H9 (cell line): ENCODE data around the gene DCPS. TPM values are rescaled to one million over a fixed set of nuclear protein-coding genes. Genes with fewer than 3 reads are reported as not detected.
"Not testable (repeated sequence)": the region's sequence is repeated elsewhere in the genome, so short reads cannot be mapped to it uniquely, and the experiment has no call there.

Source experiments
- DNase-seq: peaks from one replicate; pipeline ENCODE4 v3.0.0-alpha.2; 2017
- H2AFZ ChIP-seq: one replicate; pipeline ENCODE4 v1.6.1; 2013; ENCODE audit warnings: mild to moderate bottlenecking, low read length, control low read depth, moderate library complexity
- H2AK5ac ChIP-seq: 2 replicates; pipeline ENCODE4 v1.6.1; 2013; ENCODE audit warnings: low read length, control low read depth, mixed read lengths; ENCODE audit not compliant: insufficient read length
- H2BK120ac ChIP-seq: one replicate; pipeline ENCODE4 v1.6.1; 2013; ENCODE audit warnings: low read depth, mild to moderate bottlenecking, low read length, control low read depth, inconsistent platforms; ENCODE audit not compliant: poor library complexity, severe bottlenecking
- H2BK12ac ChIP-seq: 2 replicates; pipeline ENCODE4 v1.6.1; 2013; ENCODE audit warnings: low read length, control low read depth, mixed read lengths, low read depth; ENCODE audit not compliant: insufficient read length
- H2BK15ac ChIP-seq: 2 replicates; pipeline ENCODE4 v1.6.1; 2013; ENCODE audit warnings: low read depth, low read length, control low read depth
- H2BK20ac ChIP-seq: one replicate; pipeline ENCODE4 v1.6.1; 2013; ENCODE audit warnings: low read depth, mild to moderate bottlenecking, low read length, control low read depth, inconsistent platforms; ENCODE audit not compliant: poor library complexity, severe bottlenecking
- H2BK5ac ChIP-seq: 2 replicates; pipeline ENCODE4 v1.6.1; 2013; ENCODE audit warnings: low read length, control low read depth, mixed read lengths; ENCODE audit not compliant: insufficient read length
- H3K14ac ChIP-seq: 2 replicates; pipeline ENCODE4 v1.6.1; 2013; ENCODE audit warnings: low read length, control low read depth; ENCODE audit not compliant: insufficient read depth
- H3K18ac ChIP-seq: 2 replicates; pipeline ENCODE4 v1.6.1; 2013; ENCODE audit warnings: low read depth, mild to moderate bottlenecking, mixed read lengths, low read length, control low read depth; ENCODE audit not compliant: insufficient read length
- H3K23ac ChIP-seq: 2 replicates; pipeline ENCODE4 v1.6.1; 2013; ENCODE audit warnings: low read length, control low read depth, mixed read lengths, low read depth; ENCODE audit not compliant: insufficient read length
- H3K23me2 ChIP-seq: 2 replicates; pipeline ENCODE4 v1.6.1; 2013; ENCODE audit warnings: low read depth, mild to moderate bottlenecking, mixed read lengths, low read length, control low read depth; ENCODE audit not compliant: insufficient read length, poor library complexity, severe bottlenecking
- H3K27ac ChIP-seq: 2 replicates; pipeline ENCODE4 v1.5.1; 2013; ENCODE audit warnings: low read length, control low read depth, mixed read lengths, low read depth; ENCODE audit not compliant: insufficient read length
- H3K27me3 ChIP-seq: 2 replicates; pipeline ENCODE4 v1.6.1; 2013; ENCODE audit warnings: low read length, control low read depth, inconsistent platforms; ENCODE audit not compliant: insufficient read depth
- H3K4ac ChIP-seq: 2 replicates; pipeline ENCODE4 v1.6.1; 2013; ENCODE audit warnings: low read depth, mild to moderate bottlenecking, control low read depth, inconsistent platforms, low read length, moderate library complexity
- H3K4me1 ChIP-seq: 2 replicates; pipeline ENCODE4 v1.6.1; 2013; ENCODE audit warnings: low read length, control low read depth, inconsistent platforms; ENCODE audit not compliant: insufficient read depth
- H3K4me2 ChIP-seq: 2 replicates; pipeline ENCODE4 v1.6.1; 2013; ENCODE audit warnings: low read length, control low read depth, mixed read lengths; ENCODE audit not compliant: insufficient read length, insufficient read depth
- H3K56ac ChIP-seq: 2 replicates; pipeline ENCODE4 v1.6.1; 2013; ENCODE audit warnings: low read depth, mild to moderate bottlenecking, mixed read lengths, low read length, control low read depth; ENCODE audit not compliant: insufficient read length
- H3K79me1 ChIP-seq: 2 replicates; pipeline ENCODE4 v1.6.1; 2013; ENCODE audit warnings: low read depth, mild to moderate bottlenecking, moderate library complexity, low read length, control low read depth, inconsistent platforms; ENCODE audit not compliant: insufficient read depth, poor library complexity, severe bottlenecking
- H3K79me2 ChIP-seq: 2 replicates; pipeline ENCODE4 v1.6.1; 2013; ENCODE audit warnings: low read length, control low read depth, inconsistent platforms; ENCODE audit not compliant: insufficient read depth
- H3K9ac ChIP-seq: 2 replicates; pipeline ENCODE4 v1.6.1; 2013; ENCODE audit warnings: low read length, control low read depth, mixed read lengths; ENCODE audit not compliant: insufficient read length; ENCODE audit errors: extremely low read depth
- H3K9me3 ChIP-seq: one replicate; pipeline ENCODE4 v1.6.1; 2013; ENCODE audit warnings: low read depth, low read length, inconsistent platforms; ENCODE audit not compliant: control insufficient read depth
- H3T11ph ChIP-seq: one replicate; pipeline ENCODE4 v1.6.1; 2013; ENCODE audit warnings: mild to moderate bottlenecking, low read length, control low read depth, inconsistent platforms
- H4K20me1 ChIP-seq: one replicate; pipeline ENCODE4 v1.6.1; 2013; ENCODE audit not compliant: control insufficient read depth, insufficient read length, insufficient read depth
- H4K5ac ChIP-seq: 2 replicates; pipeline ENCODE4 v1.6.1; 2013; ENCODE audit warnings: low read depth, mild to moderate bottlenecking, mixed read lengths, low read length, control low read depth; ENCODE audit not compliant: insufficient read length
- H4K8ac ChIP-seq: replicated peaks from 2 replicates; pipeline ENCODE4 v1.6.1; 2013; ENCODE audit warnings: low read length, control low read depth, mixed read lengths, low read depth; ENCODE audit not compliant: insufficient read length
- H4K91ac ChIP-seq: 2 replicates; pipeline ENCODE4 v1.6.1; 2013; ENCODE audit warnings: low read depth, mild to moderate bottlenecking, moderate library complexity, mixed read lengths, low read length, control low read depth; ENCODE audit not compliant: insufficient read length
- H3K27ac Mint-ChIP-seq, 3 experiments: 2 replicates in 2 of 3; 3 replicates in 1 of 3; pipeline ENCODE4 v1.8.0; 2020 to 2021; ENCODE audit warnings: mixed read lengths in 3 of 3, mild to moderate bottlenecking in 1 of 3, moderate library complexity in 1 of 3
- H3K27me3 Mint-ChIP-seq: 2 replicates; pipeline ENCODE4 v1.8.0; 2021; ENCODE audit warnings: low read depth, mild to moderate bottlenecking, moderate library complexity, mixed read lengths
- H3K36me3 Mint-ChIP-seq, 3 experiments: 2 replicates in 2 of 3; 3 replicates in 1 of 3; pipeline ENCODE4 v1.8.0; 2020 to 2021; ENCODE audit warnings: low read depth in 3 of 3, mixed read lengths in 3 of 3; ENCODE audit not compliant: insufficient read depth in 1 of 3
- H3K4me1 Mint-ChIP-seq, 2 experiments: 2 replicates each; pipeline ENCODE4 v1.8.0; 2020; ENCODE audit warnings: mixed read lengths in 2 of 2
- H3K4me3 Mint-ChIP-seq, 2 experiments: 2 replicates in 1 of 2; 3 replicates in 1 of 2; pipeline ENCODE4 v1.8.0; 2020 to 2021; ENCODE audit warnings: mild to moderate bottlenecking in 2 of 2, mixed read lengths in 2 of 2, moderate library complexity in 1 of 2
- H3K9me3 Mint-ChIP-seq, 2 experiments: 2 replicates in 1 of 2; 3 replicates in 1 of 2; pipeline ENCODE4 v1.8.0; 2020; ENCODE audit warnings: mild to moderate bottlenecking in 2 of 2, mixed read lengths in 2 of 2, moderate library complexity in 1 of 2
- CTCF ChIP-seq: fragments of 200-600 bp; sonication (generic); conservative IDR thresholded peaks from 3 replicates; pipeline ENCODE4 v1.8.0; 2021; ENCODE audit warnings: antibody characterized with exemption, mild to moderate bottlenecking
- WGBS: extraction: QIAGEN DNeasy Blood & Tissue Kit; methylation state at CpG from one replicate; pipeline ENCODE4 v1.1.7; 2013; ENCODE audit warnings: missing lambda C conversion rate, low lambda C conversion rate, mixed read lengths; ENCODE audit not compliant: insufficient read length; ENCODE audit errors: extremely low coverage; 5-methylcytosine and 5-hydroxymethylcytosine counted together
- total RNA-seq: library from RNA; stranded (reverse); gene quantifications from 2 replicates; pipeline ENCODE4 v1.2.1, GENCODE V29; 2021

The DCPS gene
- total RNA-seq, 1 experiment from 2014 or later: 27.7 TPM

GRCh38 chr11:126366823-126367654 is 63.2 kb downstream of the DCPS start:
- H3K4me1 ChIP-seq, H3K27me3 ChIP-seq, H2BK5ac ChIP-seq, H3K36me3 Mint-ChIP-seq, H3K23ac ChIP-seq, H4K5ac ChIP-seq, H3K9ac ChIP-seq, H3T11ph ChIP-seq, H2BK15ac ChIP-seq, H3K9me3 ChIP-seq, H3K56ac ChIP-seq, H4K8ac ChIP-seq, H4K20me1 ChIP-seq, H2BK120ac ChIP-seq, H3K4me2 ChIP-seq, H3K27me3 Mint-ChIP-seq, H3K79me2 ChIP-seq, H4K91ac ChIP-seq, H2AK5ac ChIP-seq, H3K18ac ChIP-seq, H2BK12ac ChIP-seq, H3K27ac ChIP-seq, H3K14ac ChIP-seq, H2BK20ac ChIP-seq, H2AFZ ChIP-seq, H3K79me1 ChIP-seq, DNase-seq, H3K9me3 Mint-ChIP-seq, H3K4me3 Mint-ChIP-seq, H3K4ac ChIP-seq, H3K23me2 ChIP-seq: not testable (repeated sequence)
- TF ChIP-seq CTCF: peak; percentile 46; the same call in 2 of the 3 replicates
- WGBS: no CpG with 5 or more reads among the region's 14 CpGs
- H3K4me1 Mint-ChIP-seq: peaks cover 29 to 45% of the 10 kb centered on the region in 2 experiments
- H3K27ac Mint-ChIP-seq: peak overlapping the region; percentile 44 to 76 (median 58); a peak in 2 of 7 replicates

GRCh38 chr11:126367806-126368205 is 63.9 kb downstream of the DCPS start:
- H4K91ac ChIP-seq, H3K79me1 ChIP-seq, H3K9me3 ChIP-seq, H2BK12ac ChIP-seq, H2AK5ac ChIP-seq, H4K5ac ChIP-seq, H3K27me3 ChIP-seq, H4K8ac ChIP-seq, H3K36me3 Mint-ChIP-seq, H2AFZ ChIP-seq, H2BK15ac ChIP-seq, H3K4me1 ChIP-seq, H3K4ac ChIP-seq, H3T11ph ChIP-seq, H3K27ac Mint-ChIP-seq, H3K4me2 ChIP-seq, H3K4me3 Mint-ChIP-seq, H2BK20ac ChIP-seq, H3K27me3 Mint-ChIP-seq, H3K9ac ChIP-seq, H3K27ac ChIP-seq, H2BK120ac ChIP-seq, H3K79me2 ChIP-seq, H3K18ac ChIP-seq, DNase-seq, H4K20me1 ChIP-seq, H3K23me2 ChIP-seq, H3K14ac ChIP-seq, H3K23ac ChIP-seq, H2BK5ac ChIP-seq, H3K56ac ChIP-seq, H3K9me3 Mint-ChIP-seq: not testable (repeated sequence)
- peaks cover 29 to 42% of the 10 kb centered on the region in 2 experiments for H3K4me1 Mint-ChIP-seq
- WGBS: no CpG with 5 or more reads among the region's 5 CpGs
